ENCODE data around the gene NOX3.

GRCh38 chr6:155441112-155441465 lies 14.6 kb downstream of the NOX3 start:
- TF ChIP-seq CTCF (IDR thresholded peaks at IDR 0.05) (no peak), POLR2A (IDR thresholded peaks at IDR 0.05) (no peak)

Data from Peyer's patch (tissue), 4 donors.